ENCODE measurements around the gene HIBCH.
A peak's percentile ranks its signal among the peaks of the same experiment; 100 is the strongest.
"Not testable (repeated sequence)": the region's sequence is repeated elsewhere in the genome, so short reads cannot be mapped to it uniquely, and the experiment has no call there.

The HIBCH gene

GRCh38 chr2:190319555-190320498 is at the start of gene HIBCH:
Gene HIBCH (minus strand): TSS chr2:190319826. CDS start chr2:190319750, 76 bp downstream.
- peak; percentile 76 for DNase-seq (ENCODE audit: low read depth)

GRCh38 chr2:190367091-190367490 is 47.5 kb upstream of the HIBCH start:
- DNase-seq (ENCODE audit: low read depth) = no peak

GRCh38 chr2:190366248-190366753 is 46.7 kb upstream of the HIBCH start:
- DNase-seq (ENCODE audit: low read depth) = no peak

- DNase-seq (ENCODE audit: low read depth) = no peak
Observed at GRCh38 chr2:190365499-190366204, 46.0 kb upstream of the HIBCH start.

GRCh38 chr2:190362894-190363293 is 43.3 kb upstream of the HIBCH start:
- no peak for DNase-seq (ENCODE audit: low read depth)

- DNase-seq (ENCODE audit: low read depth) = no peak
Observed at GRCh38 chr2:190361572-190361971, 41.9 kb upstream of the HIBCH start.

GRCh38 chr2:190360965-190361364 is 41.3 kb upstream of the HIBCH start:
- no peak for DNase-seq (ENCODE audit: low read depth)

GRCh38 chr2:190360561-190360960 is 40.9 kb upstream of the HIBCH start:
- no peak for DNase-seq (ENCODE audit: low read depth)

- not testable (repeated sequence) for DNase-seq (ENCODE audit: low read depth)
Observed at GRCh38 chr2:190358655-190359448, 39.2 kb upstream of the HIBCH start.

GRCh38 chr2:190357600-190357999 is 38.0 kb upstream of the HIBCH start:
- DNase-seq (ENCODE audit: low read depth) = no peak

GRCh38 chr2:190355968-190356644 is 36.5 kb upstream of the HIBCH start:
- DNase-seq (ENCODE audit: low read depth) = no peak

GRCh38 chr2:190354003-190354690 is 34.5 kb upstream of the HIBCH start:
- DNase-seq (ENCODE audit: low read depth) = no peak

- no peak for DNase-seq (ENCODE audit: low read depth)
Observed at GRCh38 chr2:190353537-190353899, 33.9 kb upstream of the HIBCH start.

- DNase-seq (ENCODE audit: low read depth) = no peak
Observed at GRCh38 chr2:190352668-190353536, 33.3 kb upstream of the HIBCH start.

GRCh38 chr2:190351955-190352354 is 32.3 kb upstream of the HIBCH start:
- DNase-seq (ENCODE audit: low read depth) = no peak

GRCh38 chr2:190350371-190350770 is 30.7 kb upstream of the HIBCH start:
- no peak for DNase-seq (ENCODE audit: low read depth)

- no peak for DNase-seq (ENCODE audit: low read depth)
Observed at GRCh38 chr2:190344276-190344827, 24.7 kb upstream of the HIBCH start.

- DNase-seq (ENCODE audit: low read depth) = no peak
Observed at GRCh38 chr2:190343536-190344275, 24.1 kb upstream of the HIBCH start, which contains the start of gene INPP1. Gene INPP1 (plus strand): TSS chr2:190343589. CDS start chr2:190360103, 16,514 bp downstream.

GRCh38 chr2:190343089-190343535 is 23.5 kb upstream of the HIBCH start:
- DNase-seq (ENCODE audit: low read depth) = no peak
